H7 (cell line): ENCODE results near the gene MICU1. TPM values are rescaled to one million over a fixed set of nuclear protein-coding genes. Genes with fewer than 3 reads are reported as not detected.
A peak's percentile ranks its signal among the peaks of the same experiment; 100 is the strongest.
"Not testable (repeated sequence)": the region's sequence is repeated elsewhere in the genome, so short reads cannot be mapped to it uniquely, and the experiment has no call there.

Source experiments
- DNase-seq: peaks from one replicate; pipeline ENCODE4 v3.0.0; 2012
- H3K27me3 ChIP-seq: 2 replicates; pipeline ENCODE4 v1.6.0; 2011; ENCODE audit warnings: mild to moderate bottlenecking, low read length; ENCODE audit not compliant: control insufficient read depth, insufficient read depth
- H3K36me3 ChIP-seq: replicated peaks from 2 replicates; pipeline ENCODE4 v1.5.1; 2011; ENCODE audit warnings: low read length; ENCODE audit not compliant: control insufficient read depth, insufficient read depth
- H3K4me3 ChIP-seq: 2 replicates; pipeline ENCODE4 v1.5.1; 2011; ENCODE audit warnings: low read depth, mild to moderate bottlenecking, control low read depth, low read length, moderate library complexity; ENCODE audit not compliant: insufficient read depth
- total RNA-seq: library from RNA; depleted of rRNA; stranded (reverse); fragments of >200 nt; shearing (Covaris generic); gene quantifications from 2 replicates; pipeline ENCODE4 v1.2.3, GENCODE V29; 2014

The MICU1 gene
- total RNA-seq, 1 experiment from 2014 or later: 41.0 TPM

DNA sequence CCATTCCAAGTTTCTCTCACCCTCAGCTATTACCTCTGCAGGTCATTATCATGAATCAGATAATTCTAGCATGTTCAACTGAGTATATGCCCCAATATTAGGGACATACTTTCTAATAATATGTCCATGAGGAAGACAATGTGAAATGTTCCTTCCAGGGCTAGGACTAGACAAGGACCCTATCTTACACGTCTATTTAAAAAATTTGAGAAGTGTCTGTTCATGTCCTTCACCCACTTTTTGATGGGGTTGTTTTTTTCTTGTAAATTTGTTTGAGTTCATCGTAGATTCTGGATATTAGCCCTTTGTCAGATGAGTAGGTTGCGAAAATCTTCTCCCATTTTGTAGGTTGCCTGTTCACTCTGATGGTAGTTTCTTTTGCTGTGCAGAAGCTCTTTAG lies 21.1 kb upstream of the MICU1 start:
- not testable (repeated sequence) for H3K27me3 ChIP-seq, H3K4me3 ChIP-seq, DNase-seq, H3K36me3 ChIP-seq

DNA sequence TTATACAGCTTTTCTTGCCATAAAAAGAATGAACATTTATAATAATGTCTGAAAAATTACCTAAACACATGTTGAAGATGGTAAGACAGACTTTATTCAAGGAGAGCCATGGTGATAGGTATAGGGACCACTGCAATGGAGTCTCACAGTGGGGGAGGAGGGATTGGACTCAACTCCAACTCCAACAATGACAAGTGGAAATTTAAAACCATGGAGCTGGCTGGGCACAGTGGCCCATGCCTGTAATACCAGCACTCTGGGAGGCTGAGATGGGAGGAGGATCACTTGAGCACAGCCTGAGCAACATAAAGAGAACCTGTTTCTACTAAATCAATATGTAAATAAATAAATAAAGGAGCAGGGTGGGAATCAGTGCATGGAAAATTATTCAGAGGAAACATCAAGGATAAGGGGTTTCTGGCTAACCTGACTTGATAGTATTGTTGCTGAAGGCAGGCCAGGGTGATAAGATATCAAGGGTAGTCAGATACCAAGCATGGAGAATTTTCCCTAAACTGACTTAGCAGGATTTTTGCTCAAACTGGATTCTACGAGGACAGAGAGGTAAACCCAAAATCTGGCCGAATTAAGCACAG lies 19.5 kb upstream of the MICU1 start:
- no peaks in the 10 kb centered on the region for H3K27me3 ChIP-seq
- no peak for DNase-seq

DNA sequence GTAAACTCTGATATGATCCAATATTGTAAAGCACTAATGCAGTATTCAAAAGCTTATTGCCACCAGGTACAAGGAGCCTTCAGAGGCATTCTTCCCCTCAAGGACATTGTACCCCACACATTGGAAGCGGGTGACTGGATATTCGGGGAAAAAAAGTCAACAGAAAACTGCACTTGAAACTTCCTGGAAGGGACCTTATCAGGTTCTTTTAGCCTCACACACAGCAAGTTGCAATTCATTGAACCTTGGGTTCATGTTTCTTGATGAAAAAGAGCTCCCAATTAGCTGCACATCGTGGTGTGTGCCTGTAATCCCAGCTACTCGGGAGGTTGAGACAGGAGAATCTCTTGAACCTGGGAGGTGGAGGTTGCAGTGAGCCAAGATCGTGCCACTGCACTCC lies 16.4 kb upstream of the MICU1 start:
- no peaks in the 10 kb centered on the region for H3K27me3 ChIP-seq
- H3K36me3 ChIP-seq: no peaks in the 10 kb centered on the region
- H3K4me3 ChIP-seq: no peak overlapping the region
- DNase-seq: no peak

More for the DNA sequence above, 19.5 kb upstream of the MICU1 start:
- Histone ChIP-seq H3K4me3 (no peak overlapping the region), H3K36me3 (no peaks in the 10 kb centered on the region)

DNA sequence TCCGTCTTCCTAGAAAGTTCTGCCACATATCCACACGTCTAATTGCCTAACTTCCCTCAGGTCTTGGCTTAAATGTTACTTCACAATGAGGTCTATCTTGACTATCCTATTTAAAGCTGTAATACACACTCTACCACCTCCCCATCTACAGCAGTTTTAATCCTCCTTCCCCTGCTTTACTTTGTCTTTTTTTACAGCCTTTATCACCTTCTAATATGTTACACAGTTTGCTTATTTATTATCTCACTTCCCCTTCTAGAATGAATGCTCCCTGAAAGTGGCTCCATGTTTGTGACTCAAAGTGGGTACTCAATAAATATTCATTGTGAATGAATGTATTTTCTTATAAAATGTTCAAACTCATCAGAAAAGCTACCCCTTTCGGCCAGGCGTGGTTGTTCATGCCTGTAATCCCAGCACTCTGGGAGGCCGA lies 13.6 kb upstream of the MICU1 start:
- Histone ChIP-seq H3K4me3 (no peak overlapping the region), H3K36me3 (no peaks in the 10 kb centered on the region), H3K27me3 (no peaks in the 10 kb centered on the region)
- no peak for DNase-seq

DNA sequence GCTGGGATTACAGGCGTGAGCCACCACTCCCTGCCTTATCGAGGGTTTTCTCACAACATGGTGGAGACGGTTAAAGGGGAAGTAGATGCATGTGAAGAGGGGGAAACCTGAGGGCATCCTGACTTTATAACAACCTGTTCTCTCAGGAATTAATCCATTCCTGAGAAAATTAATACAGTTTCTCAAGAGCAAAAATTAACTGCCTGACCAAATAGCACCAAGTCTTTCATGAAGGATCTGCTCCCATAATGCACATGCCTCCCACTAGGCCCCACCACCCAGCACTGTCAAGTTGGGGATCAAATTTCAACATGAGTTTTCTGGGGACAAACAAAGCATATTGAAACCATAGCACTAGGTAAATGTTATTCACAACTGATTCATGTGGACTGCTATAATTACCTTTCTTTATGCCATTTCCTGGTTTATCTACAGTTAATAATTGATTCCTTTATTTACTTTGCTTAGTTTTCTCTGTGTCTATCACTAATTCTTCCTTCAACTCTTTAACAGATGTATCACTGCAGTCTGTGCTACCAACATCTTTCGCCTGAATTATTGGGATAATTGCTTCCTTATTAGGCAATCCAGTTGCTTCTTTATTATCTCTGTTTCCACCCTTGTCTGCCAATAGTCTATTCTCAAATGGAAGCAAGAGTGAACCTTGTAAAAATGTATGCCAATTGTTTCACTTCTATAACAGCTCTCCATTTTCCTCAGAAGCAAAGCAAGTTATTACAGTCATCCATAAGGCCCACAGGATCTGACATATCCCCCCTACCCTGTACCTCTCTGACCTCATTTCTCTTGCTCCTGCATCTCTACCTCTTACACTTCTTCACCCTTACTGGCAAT lies 12.9 kb upstream of the MICU1 start:
- Histone ChIP-seq H3K27me3 (no peaks in the 10 kb centered on the region), H3K36me3 (no peaks in the 10 kb centered on the region), H3K4me3 (no peak overlapping the region)
- no peak for DNase-seq

DNA sequence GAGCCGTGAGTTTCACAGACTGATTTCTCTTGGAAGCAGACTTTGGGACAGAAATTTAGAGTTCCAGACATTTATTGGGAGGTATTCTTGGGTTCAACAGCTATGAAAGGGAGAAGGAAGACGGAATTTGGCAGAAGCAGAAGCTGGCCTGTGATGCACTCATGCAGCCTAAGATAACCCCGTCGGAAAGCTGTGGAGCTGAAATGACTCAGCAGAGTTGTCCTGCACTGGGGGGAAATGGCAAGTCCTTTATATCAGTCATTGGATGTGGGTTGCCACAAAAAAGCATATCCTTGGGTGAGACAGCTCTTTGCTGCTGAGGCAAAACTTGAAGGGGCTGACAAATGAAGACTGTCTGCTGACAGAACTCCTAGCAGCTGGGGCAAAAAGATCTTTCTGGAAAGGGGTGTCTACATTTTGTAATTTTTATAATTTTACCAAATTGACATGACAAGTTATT lies 11.5 kb upstream of the MICU1 start:
- Histone ChIP-seq H3K4me3 (no peak overlapping the region), H3K36me3 (no peaks in the 10 kb centered on the region), H3K27me3 (no peaks in the 10 kb centered on the region)
- DNase-seq: no peak

DNA sequence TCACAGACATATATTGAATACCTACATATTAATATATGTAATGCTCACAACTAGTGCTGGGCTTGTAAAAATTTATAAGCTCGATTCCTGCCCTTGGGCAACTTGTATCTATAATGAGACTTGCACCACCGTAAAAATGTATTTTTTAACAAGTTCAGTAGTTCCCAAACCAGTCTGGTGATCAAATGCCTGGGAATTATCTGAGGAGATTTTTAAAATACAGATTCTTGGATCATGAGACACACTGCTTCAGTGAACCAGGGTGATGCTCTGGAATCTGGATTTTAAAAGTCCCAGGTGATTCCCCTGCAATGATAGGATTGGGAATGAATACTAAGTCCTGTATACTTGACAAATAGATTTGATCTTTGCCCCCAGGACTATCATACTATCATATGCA lies 4.3 kb upstream of the MICU1 start:
- H3K36me3 ChIP-seq: no peaks in the 10 kb centered on the region
- DNase-seq: no peak
- no peaks in the 10 kb centered on the region for H3K27me3 ChIP-seq
- H3K4me3 ChIP-seq: no peak overlapping the region

DNA sequence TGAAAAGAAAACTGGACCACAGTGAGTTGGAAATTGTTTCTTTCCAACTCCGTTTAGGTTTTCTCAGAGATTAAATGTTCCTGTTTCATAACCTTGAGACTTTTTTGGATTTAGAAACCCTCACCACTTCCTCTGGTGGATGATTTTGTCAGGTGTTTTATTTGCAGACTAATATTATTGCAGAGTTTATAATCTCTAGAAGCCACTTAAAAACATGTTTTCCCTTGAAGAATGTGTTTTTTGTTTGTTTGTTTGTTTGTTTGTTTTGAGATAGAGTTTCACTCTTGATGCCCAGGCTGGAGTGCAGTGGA lies 520 bp upstream of the MICU1 start:
- no peaks in the 10 kb centered on the region for H3K36me3 ChIP-seq

DNA sequence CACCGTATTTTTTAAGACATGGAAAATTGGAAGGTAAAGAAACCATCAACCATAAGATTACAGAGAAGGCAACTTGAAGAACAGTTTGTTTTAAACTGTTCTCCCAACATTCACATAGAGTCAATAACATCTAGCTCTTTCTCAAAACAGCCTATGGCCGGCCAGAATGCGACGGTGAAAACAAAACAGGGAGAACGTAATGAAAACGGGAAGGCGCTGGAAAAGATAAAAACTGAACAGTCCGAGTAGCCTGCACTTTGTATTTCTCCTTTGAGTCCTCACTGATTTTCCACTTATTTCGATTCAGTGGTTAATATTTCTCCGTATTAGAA lies 637 bp downstream of the MICU1 start:
- no peak for DNase-seq
- Histone ChIP-seq H3K4me3 (peak overlapping the region; percentile 82), H3K36me3 (no peaks in the 10 kb centered on the region), H3K27me3 (no peaks in the 10 kb centered on the region)

More for the DNA sequence above, 520 bp upstream of the MICU1 start:
- DNase-seq: no peak
- no peaks in the 10 kb centered on the region for H3K27me3 ChIP-seq
- no peak overlapping the region for H3K4me3 ChIP-seq

DNA sequence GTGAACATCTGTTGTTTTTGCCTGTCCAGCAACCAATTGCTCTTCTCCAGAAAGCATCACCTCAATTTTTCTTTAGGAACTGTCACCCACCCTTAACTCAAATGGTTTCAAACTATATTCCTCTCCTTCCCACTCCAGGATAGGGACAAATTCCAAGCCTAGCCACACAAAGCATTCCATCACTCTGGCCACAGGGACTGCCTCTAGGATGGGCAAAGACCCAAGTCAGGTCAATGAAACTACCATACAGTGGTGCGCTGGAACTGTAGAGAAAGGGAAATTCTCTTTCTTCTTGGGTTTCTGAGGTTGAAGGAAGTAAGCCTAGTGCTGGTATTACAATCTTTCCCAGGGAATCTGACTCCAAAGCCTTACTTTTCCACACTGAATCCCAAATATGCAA lies 3.6 kb downstream of the MICU1 start:
- no peak overlapping the region for H3K4me3 ChIP-seq
- no peaks in the 10 kb centered on the region for H3K27me3 ChIP-seq
- no peak for DNase-seq
- H3K36me3 ChIP-seq: no peaks in the 10 kb centered on the region

DNA sequence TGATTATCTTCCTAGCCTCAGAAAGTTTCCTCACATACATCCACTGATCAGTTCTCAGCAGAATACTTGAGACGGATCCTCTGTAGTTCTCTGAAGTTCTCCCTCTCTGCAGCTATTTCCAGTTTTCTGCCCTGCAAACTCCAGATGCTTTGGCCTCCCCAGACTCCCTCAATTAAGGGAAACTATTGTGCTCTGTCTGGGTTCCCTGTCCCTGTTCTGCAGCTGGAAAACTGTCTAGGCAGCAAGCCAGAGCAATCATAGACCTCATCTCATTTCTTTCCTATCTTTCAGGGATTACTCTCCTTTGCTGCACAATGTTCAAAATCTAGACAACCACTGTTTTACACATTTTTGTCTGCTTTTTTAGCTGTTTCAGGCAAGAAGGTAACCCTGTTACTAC lies 9.2 kb downstream of the MICU1 start:
- no peaks in the 10 kb centered on the region for H3K27me3 ChIP-seq
- DNase-seq: no peak
- H3K36me3 ChIP-seq: no peaks in the 10 kb centered on the region
- H3K4me3 ChIP-seq: no peak overlapping the region

DNA sequence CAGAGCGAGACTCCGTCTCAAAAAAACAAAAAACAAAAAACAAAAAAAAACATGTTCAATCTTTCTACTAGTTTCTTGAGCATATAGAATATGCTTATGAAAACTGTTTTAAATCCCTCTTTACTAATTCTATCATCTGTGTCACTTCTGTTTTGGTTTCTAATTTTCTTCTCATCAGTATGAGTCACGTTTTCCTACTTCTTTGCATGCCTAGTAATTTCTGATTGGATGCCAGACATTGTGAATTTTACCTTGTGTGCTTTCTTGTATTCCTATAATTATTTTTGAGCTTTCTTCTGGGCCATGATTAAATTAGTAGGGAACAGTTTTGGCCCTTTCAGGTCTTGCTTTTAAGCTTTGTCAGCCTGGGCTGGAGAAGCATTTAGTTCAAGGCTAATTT lies 9.9 kb downstream of the MICU1 start:
- H3K36me3 ChIP-seq: no peaks in the 10 kb centered on the region
- no peak overlapping the region for H3K4me3 ChIP-seq
- no peaks in the 10 kb centered on the region for H3K27me3 ChIP-seq
- no peak for DNase-seq

DNA sequence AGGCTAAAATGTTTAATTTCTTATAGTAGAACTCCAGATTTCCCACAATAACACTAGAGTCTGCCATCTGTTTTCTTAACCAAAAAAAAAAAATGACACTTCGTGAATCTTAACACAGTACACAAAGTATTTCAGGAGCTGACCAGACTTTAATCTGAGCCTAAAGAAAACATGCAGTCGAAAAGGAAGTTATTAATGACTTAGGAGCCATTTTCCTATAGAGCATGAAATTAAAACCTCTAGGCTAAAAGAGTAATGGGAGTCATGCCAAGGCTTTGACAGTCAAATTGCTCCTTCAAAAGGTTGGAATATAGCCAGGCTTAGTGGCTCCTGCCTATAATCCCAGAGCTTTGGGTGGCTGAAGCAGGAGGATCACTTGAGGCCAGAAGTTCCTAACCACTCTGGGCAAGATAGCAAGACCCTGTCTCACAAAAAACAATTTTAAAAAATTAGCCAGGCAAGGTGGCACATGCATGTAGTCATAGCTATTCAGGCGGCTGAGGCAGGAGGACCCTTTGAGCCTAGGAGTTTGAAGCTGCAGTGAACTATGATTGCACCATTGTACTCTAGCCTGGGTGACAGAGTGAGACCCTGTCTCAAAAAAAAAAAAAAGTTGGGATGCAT lies 13.6 kb downstream of the MICU1 start:
- no peaks in the 10 kb centered on the region for H3K27me3 ChIP-seq
- no peaks in the 10 kb centered on the region for H3K36me3 ChIP-seq
- H3K4me3 ChIP-seq: no peak overlapping the region
- DNase-seq: no peak

DNA sequence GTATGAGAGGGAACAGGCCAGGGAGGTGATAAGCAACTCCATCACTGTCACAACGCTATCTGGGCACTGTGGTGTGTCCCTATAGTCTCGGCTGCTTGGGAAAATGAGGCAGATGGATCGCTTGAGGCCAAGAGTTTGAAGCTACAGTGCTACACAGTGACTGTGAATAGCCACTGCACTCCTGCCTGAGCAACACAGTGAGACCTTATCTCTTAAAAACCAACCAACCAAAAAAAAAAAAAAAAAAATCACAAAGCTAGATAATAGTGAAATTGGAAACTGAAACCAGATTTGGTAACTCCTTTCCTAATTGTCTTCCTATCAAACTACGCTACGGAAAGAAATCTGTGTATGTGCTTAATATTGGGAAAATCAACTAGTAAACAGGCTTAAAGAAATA lies 14.1 kb downstream of the MICU1 start:
- H3K36me3 ChIP-seq: no peaks in the 10 kb centered on the region
- no peaks in the 10 kb centered on the region for H3K27me3 ChIP-seq
- H3K4me3 ChIP-seq: no peak overlapping the region
- DNase-seq: no peak

DNA sequence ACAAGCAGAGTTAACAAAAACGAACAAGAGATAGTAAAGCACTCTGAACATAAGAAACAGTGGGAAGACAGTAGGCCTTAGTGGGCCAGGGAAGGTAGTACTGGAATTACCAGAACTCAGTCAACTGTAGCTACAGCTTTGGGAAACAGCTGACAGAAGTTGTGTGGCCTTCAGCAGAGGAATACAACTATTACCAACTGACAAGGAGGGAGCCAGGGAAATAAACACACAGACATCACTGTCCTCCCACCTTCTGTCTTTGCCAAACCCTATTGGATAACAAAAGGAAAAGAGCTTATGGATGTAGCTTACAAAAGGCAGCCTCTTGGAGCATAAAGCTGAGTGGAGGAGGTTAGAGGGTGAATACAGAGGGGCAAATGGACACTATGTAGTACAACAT lies 15.4 kb downstream of the MICU1 start:
- Histone ChIP-seq H3K4me3 (no peak overlapping the region), H3K27me3 (no peaks in the 10 kb centered on the region), H3K36me3 (no peaks in the 10 kb centered on the region)
- no peak for DNase-seq
